WI38 (cell line): Measurements from ENCODE around the gene RNASEH2A.
"Not testable (repeated sequence)": the region's sequence is repeated elsewhere in the genome, so short reads cannot be mapped to it uniquely, and the experiment has no call there.

Source experiments
- H3K4me3 ChIP-seq: 2 replicates; pipeline ENCODE4 v1.5.1; 2011; ENCODE audit warnings: low read depth, mild to moderate bottlenecking, control low read depth, low read length
- TF ChIP-seq, protein P1 (sequence below): IDR thresholded peaks from 2 replicates; pipeline ENCODE4 v1.5.1; 2012; ENCODE audit warnings: low read depth, mild to moderate bottlenecking, control low read depth, low read length

Gene RNASEH2A

DNA sequence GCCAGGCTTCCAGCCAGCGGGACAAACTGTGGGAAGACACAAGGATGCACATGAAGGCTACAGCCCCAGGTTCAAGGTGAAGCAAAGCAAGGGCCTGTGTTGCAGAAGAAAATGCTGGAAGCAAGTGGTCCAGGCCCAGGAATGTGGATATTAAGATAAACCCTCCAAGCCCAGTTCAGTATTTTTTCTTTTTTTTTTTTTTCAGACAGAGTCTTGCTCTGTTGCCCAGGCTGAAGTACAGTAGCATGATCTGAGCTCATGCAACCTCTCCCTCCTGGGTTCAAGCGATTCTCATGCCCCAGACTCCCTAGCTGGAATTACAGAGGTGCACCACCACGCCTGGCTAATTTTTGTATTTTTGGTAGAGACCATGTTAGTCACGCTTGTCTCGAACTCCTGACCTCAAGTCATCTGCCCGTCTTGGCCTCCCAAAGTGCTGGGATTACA lies 9.2 kb upstream of the RNASEH2A start:
- TF ChIP-seq, protein P1, sequence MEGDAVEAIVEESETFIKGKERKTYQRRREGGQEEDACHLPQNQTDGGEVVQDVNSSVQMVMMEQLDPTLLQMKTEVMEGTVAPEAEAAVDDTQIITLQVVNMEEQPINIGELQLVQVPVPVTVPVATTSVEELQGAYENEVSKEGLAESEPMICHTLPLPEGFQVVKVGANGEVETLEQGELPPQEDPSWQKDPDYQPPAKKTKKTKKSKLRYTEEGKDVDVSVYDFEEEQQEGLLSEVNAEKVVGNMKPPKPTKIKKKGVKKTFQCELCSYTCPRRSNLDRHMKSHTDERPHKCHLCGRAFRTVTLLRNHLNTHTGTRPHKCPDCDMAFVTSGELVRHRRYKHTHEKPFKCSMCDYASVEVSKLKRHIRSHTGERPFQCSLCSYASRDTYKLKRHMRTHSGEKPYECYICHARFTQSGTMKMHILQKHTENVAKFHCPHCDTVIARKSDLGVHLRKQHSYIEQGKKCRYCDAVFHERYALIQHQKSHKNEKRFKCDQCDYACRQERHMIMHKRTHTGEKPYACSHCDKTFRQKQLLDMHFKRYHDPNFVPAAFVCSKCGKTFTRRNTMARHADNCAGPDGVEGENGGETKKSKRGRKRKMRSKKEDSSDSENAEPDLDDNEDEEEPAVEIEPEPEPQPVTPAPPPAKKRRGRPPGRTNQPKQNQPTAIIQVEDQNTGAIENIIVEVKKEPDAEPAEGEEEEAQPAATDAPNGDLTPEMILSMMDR = no peak

DNA sequence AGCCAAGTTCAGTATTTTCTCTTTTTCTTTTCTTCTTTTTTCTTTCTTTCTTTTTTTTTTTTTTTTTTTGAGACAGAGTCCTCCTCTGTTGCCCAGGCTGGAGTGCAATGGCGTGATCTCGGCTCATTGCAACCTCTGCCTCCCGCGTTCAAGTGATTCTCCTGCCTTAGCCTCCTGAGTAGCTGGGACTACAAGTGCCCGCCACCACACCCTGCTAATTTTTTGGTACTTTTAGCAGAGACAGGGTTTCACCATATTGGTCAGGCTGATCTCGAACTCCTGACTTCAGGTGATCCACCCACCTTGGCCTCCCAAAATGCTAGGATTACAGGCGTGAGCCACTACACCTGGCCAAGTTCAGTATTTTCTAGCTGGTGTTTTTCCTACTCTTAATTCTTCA lies 8.8 kb upstream of the RNASEH2A start:
- not testable (repeated sequence) for H3K4me3 ChIP-seq

More for the DNA sequence above, 9.2 kb upstream of the RNASEH2A start:
- no peak overlapping the region for H3K4me3 ChIP-seq

DNA sequence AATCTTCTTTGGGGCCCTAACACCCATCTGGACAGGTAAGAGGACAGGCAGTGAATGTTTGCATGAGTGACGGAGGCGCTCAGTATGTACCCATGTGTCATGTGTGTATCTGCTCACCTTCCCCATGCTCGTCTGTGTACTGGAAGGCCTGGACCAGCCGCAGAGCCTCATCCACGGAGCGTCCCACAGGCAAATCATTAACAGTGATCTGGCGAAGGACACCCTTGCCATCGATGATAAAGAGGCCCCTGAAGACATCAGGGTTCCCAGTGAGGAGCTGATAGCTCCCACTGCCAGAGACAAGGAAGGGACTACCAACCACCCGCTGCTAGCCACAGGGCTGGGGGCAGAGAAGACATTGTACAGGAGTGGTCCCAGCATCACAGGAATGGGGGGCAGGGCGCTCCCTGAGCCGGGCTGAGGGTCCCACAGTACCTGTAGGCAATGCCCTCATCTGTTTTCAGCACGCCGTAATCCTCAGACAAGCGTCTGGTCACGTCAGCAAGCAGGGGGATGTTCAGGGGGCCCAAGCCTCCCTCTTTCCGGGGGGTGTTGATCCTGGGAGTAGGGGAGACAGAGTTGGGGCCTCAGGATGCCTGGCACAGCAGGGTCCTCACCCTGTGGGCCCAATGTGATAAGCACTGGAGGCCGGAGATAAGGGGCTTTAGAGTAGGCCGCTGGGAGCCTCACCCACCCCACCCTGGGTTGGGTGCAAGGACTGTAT lies 6.5 kb upstream of the RNASEH2A start:
- TF ChIP-seq, protein P1 = no peak

DNA sequence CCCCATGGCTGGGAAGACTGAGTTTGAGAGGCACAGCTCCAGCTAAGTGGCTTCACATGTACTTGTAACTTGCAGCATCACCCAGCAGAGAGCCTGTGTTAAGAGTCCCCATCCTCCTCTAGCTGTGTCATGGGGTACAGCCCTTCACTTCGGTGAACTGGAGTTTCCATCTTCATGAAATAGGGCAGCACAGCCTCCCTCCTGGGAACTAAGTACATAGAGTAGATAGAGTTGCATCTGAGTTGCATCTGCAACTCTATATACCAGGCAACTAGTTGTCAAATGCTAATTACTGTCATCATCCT lies 6.0 kb upstream of the RNASEH2A start:
- H3K4me3 ChIP-seq = peak overlapping the region; percentile 81

More for the DNA sequence above, 6.5 kb upstream of the RNASEH2A start:
- no peak overlapping the region for H3K4me3 ChIP-seq

DNA sequence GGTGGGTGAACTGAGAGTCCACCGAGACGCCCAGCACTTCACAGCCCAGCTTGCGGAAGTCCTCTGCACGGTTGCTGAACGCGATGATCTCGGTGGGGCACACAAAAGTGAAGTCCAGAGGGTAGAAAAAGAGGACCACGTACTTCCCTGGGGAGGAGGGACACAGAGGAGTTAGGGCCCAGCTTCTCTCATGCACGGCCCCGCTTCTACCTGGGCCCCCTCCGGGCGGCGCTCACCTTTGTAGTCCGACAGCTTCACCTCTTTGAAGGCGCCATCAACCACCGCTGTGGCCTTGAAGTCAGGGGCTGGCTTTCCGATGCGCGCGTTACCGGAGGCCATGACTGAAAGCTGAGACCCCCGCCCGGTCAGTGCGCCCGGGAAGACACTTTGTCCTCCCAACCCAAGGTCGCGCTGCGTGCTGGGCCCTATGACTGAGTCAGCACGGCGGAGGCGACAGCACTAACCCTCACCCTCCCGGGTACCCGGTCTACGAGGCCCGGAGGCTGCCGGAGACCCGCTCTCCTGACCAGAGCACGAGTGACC lies 5.4 kb upstream of the RNASEH2A start:
- peak overlapping the region; percentile 81 for H3K4me3 ChIP-seq
- TF ChIP-seq, protein P1 = no peak

More for the DNA sequence above, 6.0 kb upstream of the RNASEH2A start:
- TF ChIP-seq, protein P1 = no peak

DNA sequence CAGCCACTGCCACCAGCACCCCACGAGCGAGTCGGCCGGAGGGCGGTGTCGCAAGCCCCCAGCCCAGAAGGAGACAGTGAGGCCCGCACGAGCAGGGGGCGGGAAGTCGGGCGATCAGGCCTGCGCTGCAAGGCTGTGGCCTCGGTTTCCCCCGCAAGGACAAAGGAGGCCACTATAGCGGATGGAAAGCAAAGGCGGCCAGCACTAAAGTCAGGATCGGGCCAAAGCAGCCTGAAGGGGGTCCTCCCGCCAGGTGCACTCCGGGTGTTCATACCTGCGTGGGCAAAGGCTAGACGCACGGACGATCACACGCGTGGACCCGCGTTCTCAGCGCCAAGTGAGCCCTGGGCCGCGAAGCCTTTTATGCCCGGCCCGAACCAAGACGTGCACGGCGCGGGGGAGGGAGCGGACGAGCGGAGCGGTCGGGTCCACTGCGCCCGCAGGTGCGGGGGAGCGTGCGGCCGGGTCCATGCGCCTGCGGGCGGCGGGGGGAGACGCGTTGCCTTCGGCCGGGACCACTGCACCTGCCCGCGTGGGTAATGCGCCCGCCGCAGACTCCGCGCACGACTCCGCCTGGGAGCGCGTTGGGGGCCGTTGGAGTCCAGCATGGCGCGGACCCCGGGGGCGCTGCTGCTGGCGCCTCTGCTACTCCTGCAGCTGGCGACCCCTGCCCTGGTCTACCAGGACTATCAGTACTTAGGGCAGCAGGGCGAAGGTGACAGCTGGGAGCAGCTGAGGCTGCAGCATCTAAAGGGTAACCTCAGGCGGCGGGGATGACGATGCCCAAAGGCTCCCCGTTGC lies 4.7 kb upstream of the RNASEH2A start, which contains the start of the genes PRDX2 and THSD8:
PRDX2 (minus strand) TSS at position 335 of the 801 bp plus-strand sequence. CDS start 539 bp downstream, outside the sequence.
THSD8 (plus strand) TSS at position 604 of the 801 bp plus-strand sequence; CDS start at position 607, 3 bp downstream.
- peak within 1 kb of the TSS; percentile 81 for H3K4me3 ChIP-seq
- TF ChIP-seq, protein P1 = no peak

DNA sequence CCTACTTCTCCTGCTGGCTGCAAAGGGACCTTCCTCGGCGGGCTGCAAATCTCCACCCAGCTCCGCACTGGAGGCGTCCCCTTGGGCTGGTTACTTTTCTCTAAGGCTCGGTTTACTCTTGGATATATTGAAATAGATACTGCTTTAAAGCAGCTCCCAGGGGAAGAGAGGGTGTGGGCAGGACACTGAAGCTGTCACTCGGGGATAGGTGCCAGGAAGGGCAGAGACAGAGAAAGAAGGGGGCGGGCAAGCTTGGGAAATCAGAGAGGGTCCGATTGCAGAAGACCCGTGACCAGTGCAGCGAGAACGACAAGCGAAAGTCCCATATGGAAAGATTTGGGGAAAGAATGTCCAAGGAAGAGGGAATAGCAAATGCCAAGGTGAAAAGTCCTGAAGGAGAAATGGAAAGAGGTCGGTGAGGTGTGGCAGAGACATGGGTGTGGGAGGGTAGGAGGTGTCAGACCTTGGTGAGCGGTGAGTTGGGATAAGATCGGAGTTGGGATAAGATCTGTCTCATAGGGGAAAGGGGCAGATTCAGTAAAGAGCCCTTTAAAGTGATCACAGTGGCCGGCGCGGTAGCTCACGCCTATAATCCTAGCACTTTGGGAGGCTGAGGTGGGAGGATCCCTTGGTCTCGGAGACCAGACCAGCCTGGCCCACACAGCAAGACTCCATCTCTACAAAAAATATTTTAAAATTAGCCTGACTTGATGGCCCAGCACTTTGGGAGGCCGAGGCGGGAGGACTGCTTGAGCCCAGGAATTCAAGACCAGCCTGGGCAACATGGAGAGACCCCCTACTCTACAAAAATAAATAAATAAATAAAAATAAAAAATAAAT lies 3.9 kb upstream of the RNASEH2A start:
- TF ChIP-seq, protein P1 = no peak
- H3K4me3 ChIP-seq = peak overlapping the region; percentile 81
